Neural cell (in vitro differentiated cells): Measurements from ENCODE around the gene NAA50.

ENCODE experiments used
- CTCF ChIP-seq: fragments of 450-650 bp; IDR thresholded peaks from 2 replicates; pipeline ENCODE4 v1.5.1; 2014; ENCODE audit warnings: antibody characterized with exemption, mild to moderate bottlenecking, moderate library complexity; ENCODE audit not compliant: poor library complexity, severe bottlenecking
- MXI1 ChIP-seq: fragments of 450-650 bp; conservative IDR thresholded peaks from 2 replicates; pipeline ENCODE4 v1.6.1; 2014; ENCODE audit warnings: antibody characterized with exemption, mild to moderate bottlenecking; ENCODE audit not compliant: poor library complexity, severe bottlenecking
- POLR2AphosphoS5 ChIP-seq: IDR thresholded peaks from 2 replicates; pipeline ENCODE4 v1.6.1; 2012
- SMC3 ChIP-seq: fragments of 450-650 bp; conservative IDR thresholded peaks from 2 replicates; pipeline ENCODE4 v1.6.1; 2014; ENCODE audit warnings: antibody characterized with exemption, mild to moderate bottlenecking, moderate library complexity; ENCODE audit not compliant: poor library complexity

- TF ChIP-seq CTCF (no peak), SMC3 (no peak), MXI1 (no peak), POLR2AphosphoS5 (no peak)
Measured at GRCh38 chr3:113741086-113741485, 5.0 kb downstream of the NAA50 start.
